Globus pallidus (tissue), 1 donor: Measurements from ENCODE around the gene ATP8A1.
"Not testable (repeated sequence)": the region's sequence is repeated elsewhere in the genome, so short reads cannot be mapped to it uniquely, and the experiment has no call there.

ENCODE experiments used
- DNase-seq: peaks from one replicate; pipeline ENCODE4 v3.0.0-alpha.2; 2015; ENCODE audit warnings: low spot score

Gene ATP8A1

DNA sequence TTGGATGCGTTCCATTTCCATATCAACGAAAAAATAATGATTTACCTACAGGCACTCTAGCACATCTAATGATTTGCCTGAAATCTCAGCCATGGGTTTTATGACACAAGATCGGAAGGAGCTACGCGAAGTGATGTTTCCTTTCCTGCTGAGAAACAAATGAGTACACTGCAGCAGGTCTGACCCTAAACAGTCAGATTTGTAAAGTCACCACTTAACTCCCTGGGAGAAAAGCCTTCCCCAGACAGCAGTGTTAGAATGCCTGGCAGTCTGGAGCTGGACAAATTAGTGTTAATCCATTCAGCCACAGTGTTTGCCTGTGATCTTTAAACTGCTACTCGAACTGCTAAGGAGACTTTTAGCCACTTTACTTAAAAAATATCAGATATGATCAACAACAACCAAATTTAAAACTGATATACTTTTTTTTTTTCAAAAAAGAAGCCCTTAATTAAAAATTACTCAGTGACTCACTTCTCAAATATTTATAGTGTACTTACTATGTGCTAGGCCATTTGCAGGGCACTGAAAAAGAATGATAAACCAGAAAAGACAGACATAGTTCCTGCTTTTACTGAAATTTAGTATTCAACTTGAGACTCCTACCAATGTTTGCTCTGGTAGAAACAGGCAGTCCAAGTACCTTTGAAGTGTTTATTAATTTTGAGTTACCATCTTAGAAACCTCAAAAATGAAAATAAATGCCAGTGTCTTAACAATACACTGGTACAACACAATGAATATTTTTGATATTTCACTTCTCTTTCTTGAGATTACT lies 155.1 kb downstream of the ATP8A1 start:
- DNase-seq = no peak

DNA sequence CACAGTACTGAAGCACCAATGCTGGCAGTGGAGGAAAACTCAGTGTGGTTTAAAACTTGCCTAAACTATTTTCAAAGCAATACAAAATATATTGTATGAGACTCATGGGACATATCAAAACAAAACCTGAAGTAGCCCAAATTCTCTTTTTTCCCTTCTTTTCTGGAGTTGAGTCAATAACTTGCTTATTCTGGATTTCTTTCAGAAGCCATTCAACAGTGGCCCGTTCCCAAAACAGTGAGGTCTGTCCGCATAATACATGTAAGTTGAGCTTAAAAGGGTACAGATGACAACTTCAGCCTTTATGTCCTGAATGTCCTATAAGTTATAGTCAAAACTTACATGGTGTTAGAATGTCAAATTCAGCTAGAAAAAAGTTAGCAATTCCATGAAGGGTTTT lies 158.9 kb downstream of the ATP8A1 start:
- no peak for DNase-seq

DNA sequence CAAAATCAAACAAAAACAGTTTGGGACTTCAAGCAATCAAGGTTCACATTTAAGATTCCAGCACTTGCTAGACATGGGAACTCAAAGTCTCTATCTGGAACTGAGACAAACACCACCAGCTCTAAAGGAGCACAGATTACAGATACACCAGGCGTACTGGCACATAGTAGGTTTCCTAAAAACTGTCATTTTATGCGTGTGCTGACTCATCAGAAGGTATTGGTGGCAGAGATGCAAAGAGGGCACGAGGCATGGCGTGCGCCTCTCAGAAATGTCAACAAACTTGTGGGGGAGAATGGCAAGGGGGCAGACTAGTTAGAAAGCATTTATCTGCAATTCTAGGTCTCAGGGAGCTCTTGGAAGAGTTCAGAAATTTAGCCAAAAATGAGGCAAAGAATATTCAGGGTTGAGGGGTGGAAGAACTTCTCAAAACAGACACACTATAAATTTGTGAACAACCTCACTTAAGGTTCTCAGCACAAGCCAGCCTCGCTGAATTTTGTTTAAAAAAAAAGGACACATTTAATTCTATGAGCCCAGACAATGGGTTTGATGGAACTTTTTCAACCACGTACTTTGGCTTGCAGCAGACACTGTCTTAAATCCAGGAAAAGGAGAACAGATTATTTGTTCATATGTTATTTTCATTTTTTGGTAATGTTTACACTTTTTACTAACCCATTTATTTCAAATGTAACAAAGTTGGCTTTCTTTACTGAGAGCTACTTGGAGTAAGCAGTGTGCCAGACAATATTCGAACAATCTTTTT lies 159.6 kb downstream of the ATP8A1 start:
- no peak for DNase-seq

DNA sequence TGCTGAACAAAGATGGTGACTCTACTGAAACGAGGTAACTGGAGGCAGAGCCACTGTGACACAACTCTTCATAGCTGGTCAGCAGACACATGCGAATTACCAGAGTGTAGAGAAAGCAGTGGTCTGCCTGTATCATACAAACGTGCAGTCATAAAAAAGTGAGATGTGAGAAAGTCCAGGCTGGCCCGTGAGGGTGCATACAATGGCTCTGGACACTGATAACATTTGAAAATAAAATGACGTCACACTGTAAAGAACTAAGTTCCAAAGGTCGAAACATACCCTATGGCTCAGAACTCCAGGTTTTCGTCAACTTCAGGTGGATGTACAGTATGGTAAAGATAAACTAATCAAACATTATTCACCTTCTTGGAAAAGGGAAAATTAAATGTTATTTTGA lies 163.9 kb downstream of the ATP8A1 start:
- no peak for DNase-seq

DNA sequence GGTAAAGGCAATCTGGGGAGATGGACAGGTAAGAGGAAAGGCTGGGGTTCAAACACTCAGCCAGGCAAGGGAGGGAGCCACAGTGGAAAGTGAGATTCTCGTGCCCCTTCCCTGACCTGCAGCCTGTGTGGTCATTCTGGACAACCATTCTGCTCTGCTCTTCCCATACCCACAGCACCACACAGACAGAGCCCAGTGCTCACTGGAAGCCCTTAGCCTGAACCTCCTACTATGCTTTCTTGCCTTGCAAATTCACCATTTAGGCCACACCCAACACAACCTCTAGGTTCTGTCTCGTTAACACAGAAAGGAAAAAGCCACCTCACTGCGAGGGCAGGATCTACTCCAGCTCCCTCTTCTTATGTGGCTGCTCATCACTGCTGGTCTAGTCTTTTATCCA lies 166.9 kb downstream of the ATP8A1 start:
- no peak for DNase-seq

DNA sequence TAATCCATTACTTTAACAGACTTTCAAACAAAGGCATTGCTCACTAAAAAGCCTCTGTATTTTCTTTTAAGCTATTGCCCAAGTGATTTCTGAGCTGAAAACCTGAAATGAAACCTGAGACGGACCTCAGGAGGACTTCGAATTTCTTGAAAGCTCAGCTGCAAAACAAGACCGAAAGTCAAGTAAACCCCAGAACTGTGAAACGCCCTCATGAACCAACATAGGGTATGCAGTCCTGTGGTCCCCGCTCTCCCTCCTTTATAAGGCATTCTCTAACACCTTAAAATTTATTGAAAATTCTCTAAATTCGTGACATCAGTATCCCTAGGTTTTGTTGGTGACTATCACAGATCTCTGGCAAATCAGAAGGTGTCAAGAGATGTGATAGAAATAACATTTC lies 167.8 kb downstream of the ATP8A1 start:
- DNase-seq = no peak

DNA sequence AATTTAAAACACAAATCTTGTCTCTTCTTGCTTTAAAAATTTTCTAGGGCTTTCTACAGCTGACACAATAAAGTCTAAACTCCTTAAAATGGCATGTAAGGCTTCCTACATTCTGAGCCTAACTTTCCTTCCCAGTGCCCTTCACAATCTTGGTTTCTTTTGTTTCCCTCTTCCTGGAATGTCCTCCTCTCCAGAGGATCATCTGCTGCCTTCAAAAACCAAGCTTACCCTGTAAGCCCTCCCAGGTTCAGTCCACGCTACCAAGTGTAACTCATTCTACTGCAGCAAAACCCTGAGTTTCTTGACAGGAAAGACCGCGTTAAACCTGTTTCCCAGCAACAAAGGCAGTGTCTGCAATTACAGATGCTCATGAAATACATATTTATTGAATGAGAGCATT lies 168.4 kb downstream of the ATP8A1 start:
- DNase-seq = no peak

DNA sequence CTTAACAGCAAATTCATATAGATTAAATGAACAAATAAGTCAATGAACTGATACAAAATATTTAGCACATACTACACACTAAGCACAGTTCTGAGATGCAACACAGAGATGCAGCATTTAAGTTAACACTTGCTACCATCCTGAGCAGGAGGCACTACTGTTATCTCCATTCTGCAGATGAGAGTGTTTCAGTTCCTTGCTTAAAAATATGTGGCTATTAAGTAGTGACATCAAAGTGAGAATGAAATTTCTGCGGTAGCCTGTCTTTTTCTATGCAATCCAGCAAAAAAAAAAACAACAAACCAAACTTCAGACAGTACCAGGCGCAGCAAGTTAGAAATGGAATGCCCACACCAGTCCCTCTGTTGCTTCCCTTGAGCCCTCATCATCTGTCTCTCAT lies 168.8 kb downstream of the ATP8A1 start:
- DNase-seq = no peak

DNA sequence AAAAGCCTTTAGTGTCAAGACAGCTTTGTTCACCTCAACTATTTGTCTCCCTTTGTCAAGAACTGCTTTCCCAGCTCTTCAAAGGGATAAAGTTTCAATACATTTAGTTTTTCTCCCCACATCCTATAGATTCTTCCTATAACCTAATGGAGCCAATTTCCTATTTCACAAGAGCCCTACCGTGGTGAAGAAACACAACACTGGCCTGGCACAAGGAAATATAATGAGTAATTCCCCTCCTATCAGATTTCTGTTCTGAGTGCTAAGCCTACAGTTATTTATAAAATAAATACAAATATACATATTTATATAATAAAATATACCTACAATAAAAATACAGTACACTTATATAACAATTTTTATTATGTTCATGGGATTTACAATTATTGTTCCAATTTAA lies 169.7 kb downstream of the ATP8A1 start:
- no peak for DNase-seq

DNA sequence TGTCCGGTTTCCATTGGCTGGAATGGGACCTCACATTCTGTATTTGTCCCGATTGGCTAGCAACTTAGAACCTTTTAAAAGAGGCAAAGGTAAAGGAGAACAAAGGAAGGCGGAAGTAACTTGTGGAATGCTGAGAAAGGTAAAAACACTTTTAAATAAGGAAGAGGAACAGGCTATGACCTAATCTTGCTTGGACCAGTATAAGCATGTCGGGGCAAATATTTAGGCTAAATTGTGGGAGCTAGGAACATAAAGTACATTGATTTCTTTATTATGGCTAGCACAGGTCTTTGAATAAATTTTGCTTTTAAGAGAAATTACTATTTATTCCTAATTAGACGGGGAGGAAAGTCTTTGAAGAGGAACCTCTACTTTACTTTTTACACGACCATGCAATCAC lies 170.7 kb downstream of the ATP8A1 start:
- not testable (repeated sequence) for DNase-seq

DNA sequence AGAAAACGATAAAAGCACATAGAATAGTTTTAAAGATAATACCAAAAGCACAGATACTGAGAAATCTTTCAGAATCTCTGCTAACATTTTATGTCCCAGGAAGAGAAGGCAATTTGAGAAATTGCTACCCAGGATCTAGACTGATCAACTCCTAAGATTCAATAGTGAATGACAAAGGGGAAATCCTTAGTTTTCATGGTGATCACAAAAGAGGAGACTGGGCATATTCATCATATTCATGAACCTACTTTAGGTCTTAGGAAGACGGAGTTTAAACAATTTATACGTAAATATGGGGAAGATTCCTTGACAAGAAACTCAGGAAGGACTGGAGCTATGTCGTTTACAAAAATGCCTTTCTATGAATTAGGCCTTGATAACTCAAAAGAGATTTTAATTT lies 172.3 kb downstream of the ATP8A1 start:
- DNase-seq = no peak

DNA sequence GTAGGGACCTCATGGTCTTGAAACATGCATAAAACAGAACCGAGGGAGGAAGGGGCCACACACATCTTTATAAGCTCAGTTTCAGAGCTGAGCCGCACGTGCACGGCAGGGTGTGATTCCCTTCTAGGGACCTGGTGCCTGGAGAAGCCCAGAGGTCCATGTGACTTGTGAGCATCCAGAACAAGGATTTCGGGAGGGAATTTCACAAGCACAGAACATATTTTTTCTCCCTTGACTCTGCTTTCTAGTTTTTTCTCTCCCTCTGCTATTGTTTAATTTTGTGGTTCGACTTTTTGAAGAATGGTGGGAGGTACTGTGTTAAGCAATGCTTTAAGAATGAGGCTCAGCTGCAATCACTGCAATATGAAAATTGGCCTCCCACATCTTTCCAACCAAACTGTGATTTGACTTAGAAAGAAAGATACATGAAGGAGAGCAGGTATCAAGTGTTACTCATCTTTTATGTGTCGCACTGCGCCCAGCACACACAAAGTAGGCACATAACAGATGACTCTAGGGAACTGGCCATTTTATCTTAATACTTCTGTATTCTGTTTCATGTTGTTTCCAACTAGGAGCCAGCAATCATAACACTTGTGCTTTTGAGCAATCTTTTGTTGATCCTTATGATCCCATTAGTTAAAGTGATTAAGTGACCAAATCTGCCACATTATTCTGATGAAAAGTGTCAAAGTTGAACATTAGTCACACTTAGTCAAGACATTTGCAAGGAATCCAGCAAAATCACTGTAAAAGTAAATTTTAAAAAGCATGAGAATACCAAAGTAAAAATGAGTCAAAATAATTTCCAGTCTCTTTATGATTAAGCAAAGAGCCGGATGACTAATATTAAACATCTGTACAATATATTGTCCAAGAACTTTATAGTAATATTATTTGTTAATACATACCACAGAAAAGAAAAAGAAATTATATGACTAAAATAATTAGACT lies 173.2 kb downstream of the ATP8A1 start:
- DNase-seq = no peak

DNA sequence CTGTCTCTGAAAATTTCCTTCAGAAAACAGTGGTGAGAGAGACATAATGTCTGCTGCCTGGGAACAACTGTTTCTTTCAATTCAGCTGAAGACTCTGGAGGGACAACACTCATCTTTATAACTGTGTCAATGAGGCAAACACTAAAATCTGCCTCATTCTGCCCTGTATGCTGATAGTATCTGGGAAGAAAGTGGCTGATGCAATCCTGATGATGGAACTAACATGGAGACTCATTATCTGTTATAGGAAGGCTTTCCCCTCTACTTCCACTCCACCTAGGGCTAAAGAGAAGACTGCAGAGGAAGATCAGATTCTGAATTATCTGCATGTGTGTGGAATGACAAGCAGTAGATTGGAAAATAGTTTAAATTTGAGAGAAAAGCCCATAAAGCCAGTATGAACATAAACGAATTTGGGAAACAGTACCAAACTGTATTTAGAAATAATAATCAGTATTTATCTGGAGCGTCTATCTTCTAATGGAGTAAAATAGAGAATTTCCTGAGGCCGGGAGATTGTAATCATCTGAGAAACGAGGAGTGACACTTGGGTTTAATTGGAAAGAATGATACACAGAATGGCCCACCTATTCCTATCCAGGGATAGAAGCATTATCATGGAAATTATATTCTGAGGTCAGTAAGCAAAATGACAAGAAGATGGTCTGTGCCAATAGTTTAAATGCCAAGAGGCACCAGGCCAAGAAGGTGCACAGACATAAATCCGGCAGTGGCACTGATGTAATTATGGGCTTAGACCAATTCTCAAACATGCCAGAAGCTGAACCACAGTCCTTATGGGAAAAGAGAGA lies 174.2 kb downstream of the ATP8A1 start:
- DNase-seq = peak; percentile 18

DNA sequence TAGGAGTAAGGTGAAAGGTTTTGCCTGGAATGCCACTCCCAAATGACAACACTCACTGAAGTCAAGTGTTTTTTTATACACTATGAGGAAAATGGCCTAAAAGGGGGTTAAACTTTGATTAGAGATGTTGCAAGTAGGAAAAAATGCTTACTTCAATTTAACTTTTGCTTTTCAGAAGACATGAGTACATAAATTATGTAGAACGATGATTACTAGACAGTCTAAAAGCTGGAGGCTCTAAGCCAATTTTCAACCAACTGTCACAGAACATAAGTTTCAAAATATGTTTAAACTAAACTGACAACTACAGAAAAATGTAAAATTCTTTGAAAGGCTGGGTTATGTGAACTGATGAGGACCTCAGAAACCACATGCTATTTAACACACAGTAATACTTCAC lies 176.2 kb downstream of the ATP8A1 start:
- DNase-seq = no peak

DNA sequence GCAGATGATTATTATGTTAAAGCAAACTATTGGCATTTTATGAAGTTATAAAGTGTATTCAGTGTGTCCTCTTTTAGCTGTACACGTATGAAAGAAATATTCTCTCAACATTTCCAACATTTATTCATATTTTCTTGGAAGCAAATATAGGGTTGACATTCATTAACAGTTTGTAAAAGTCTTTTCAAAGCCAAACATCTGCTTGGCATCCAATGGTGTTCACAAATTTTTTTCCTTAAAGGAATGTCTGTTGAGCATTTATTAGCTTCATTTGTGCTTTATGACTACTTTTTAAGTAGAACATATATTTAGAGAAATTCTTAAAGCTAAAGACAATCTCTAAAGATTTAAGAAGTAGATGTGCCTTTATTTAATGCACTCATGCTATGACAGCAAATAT lies 176.6 kb downstream of the ATP8A1 start:
- DNase-seq = no peak

DNA sequence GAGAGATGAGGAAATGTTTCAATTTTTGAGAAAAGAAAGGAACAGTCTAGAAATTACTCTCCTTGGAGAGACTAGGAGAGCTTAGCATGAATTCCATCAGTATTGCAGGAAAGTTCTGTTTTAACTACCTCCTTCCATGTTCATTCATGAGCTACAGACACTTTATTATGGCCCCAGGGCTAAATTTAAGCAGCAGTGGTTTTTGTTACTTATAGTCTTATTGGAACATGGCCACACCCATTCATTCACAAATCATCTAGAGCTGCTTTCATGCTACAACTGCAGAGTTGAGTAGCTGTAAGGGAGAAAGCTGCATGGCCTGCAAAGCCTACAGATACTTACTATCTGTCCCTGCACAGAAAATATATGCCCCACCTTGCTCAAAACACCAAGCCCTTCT lies 178.0 kb downstream of the ATP8A1 start:
- no peak for DNase-seq

DNA sequence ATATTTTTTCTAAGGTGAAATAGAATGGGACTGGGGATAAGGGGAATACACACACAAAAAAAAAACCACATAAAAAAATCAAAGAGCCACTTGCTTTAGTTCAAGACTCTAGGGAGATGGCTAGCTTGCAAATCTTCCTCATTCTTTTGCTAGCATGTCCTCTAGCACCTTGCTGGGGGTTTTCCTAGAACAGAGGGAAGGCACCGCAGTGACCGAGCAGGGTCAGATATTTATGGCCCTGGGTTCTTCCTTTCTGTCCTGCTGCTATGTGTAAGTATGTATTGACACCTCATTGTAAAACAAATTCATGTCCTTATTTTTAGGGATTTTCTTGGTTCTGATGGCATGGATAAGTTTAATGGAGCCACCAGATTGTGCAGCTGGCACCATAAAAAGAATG lies 178.4 kb downstream of the ATP8A1 start:
- DNase-seq = no peak

DNA sequence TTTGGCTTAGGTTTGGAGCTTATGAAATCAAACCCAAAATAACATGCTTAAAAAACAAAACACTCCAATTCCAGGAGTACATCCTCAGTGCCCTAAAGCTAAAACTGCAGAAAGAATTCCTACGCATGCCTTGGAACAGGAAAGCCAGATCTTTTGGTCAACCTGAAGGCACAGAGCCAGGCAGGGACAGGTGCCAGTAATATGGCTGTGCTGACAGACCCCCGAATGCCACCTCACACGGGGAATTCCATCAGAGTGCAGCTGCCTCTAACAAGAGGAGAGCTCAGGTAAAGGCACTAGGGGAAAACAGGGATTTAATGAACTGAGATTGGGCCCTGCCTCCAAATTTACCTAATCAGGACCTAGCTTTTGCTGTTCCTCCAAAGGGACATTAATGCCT lies 182.5 kb downstream of the ATP8A1 start:
- no peak for DNase-seq

DNA sequence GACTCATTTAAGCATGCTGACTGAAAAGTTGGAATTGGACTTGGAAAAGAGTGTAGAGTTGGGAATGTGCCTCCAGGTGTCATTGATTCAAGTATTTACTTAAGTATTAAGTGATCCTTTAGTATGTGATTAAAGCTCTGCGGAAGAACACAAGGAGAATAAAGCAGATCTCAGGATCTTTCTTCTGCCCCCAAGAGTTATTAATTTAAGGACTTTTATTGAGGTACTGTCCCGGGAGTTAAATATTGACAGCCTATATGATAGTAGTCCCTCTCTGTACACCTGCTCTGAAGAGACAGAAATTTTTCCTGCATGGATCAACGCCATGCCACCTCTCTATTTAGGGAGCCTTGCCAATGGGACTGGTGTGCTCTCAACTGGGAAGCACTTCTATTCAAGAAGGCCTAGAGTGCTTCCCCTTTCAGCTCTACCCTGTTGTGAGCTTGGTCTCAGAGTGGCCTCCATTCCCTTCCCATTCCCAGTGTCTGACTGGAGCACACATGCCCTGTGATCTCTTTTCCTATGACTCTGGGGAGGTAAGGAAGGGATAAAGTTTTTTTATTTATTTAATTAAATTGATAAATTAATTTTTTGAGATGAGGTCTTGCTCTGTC lies 183.7 kb downstream of the ATP8A1 start:
- no peak for DNase-seq

DNA sequence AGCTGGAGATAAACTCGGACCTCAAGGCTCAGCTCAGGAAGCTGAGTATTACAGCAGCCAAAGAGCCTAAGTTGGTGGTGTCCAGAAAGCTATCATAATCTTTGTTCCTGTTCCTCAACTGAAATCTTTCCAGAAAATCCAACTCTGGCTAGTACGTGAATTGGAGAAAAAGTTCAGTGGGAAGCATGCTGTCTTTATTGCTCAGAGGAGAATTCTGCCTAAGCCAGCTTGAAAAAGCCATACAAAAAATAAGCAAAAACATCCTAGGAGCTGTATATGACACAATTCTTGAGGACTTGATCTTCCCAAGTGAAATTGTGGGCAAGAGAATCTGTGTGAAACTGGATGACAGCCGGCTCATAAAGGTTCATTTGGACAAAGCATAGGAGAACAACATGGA lies 185.0 kb downstream of the ATP8A1 start:
- DNase-seq = no peak

DNA sequence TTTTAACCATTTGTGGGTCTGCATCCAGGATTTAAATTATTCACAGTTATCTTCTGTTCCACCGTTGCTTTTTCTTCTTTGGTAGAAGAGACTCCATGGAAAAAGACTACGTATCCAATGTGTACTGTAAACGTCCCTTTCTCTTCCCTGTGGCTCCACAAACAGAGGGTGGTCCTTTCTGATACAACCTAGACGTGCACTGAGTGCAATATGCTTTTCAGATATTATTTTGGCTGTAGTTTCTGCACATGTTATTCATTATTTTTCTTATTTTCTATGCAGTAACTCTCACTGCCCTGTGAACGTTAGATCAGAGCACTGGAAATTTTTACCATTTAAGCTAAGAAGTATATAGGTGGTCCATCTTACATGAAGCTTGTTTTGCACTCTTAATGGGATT lies 186.9 kb downstream of the ATP8A1 start:
- no peak for DNase-seq
